Type B pancreatic cell (in vitro differentiated cells): ENCODE results near the gene PTPN23. TPM values are rescaled to one million over a fixed set of nuclear protein-coding genes. Genes with fewer than 3 reads are reported as not detected.
A peak's percentile ranks its signal among the peaks of the same experiment; 100 is the strongest.

Experiments
- DNase-seq: peaks from one replicate; pipeline ENCODE4 v3.0.0; 2021; ENCODE audit warnings: mixed read lengths; ENCODE audit not compliant: unreplicated experiment; ENCODE audit errors: extremely low spot score
- H3K27ac Mint-ChIP-seq: 2 replicates; pipeline ENCODE4 v1.8.0; 2021; ENCODE audit warnings: mild to moderate bottlenecking, mixed read lengths
- H3K27me3 Mint-ChIP-seq: 2 replicates; pipeline ENCODE4 v1.8.0; 2021; ENCODE audit warnings: mixed read lengths
- H3K36me3 Mint-ChIP-seq: 2 replicates; pipeline ENCODE4 v1.8.0; 2021; ENCODE audit warnings: mixed read lengths
- H3K4me1 Mint-ChIP-seq: one replicate; pipeline ENCODE4 v1.8.0; 2021; ENCODE audit warnings: mixed read lengths; ENCODE audit not compliant: unreplicated experiment
- H3K4me3 Mint-ChIP-seq: 2 replicates; pipeline ENCODE4 v1.8.0; 2021; ENCODE audit warnings: mild to moderate bottlenecking, mixed read lengths
- H3K9me3 Mint-ChIP-seq: 2 replicates; pipeline ENCODE4 v1.8.0; 2021; ENCODE audit warnings: mixed read lengths
- CTCF ChIP-seq: fragments of 200-600 bp; sonication (generic); conservative IDR thresholded peaks from 2 replicates; pipeline ENCODE4 v1.5.0; 2021; ENCODE audit warnings: antibody characterized with exemption, mild to moderate bottlenecking
- long read RNA-seq: library from polyadenylated mRNA; unstranded; transcript quantifications from one replicate; pipeline ENCODE4 v2.0.0, GENCODE V29; 2020
- total RNA-seq: library from RNA; stranded (reverse); gene quantifications from 2 replicates; pipeline ENCODE4 v1.2.1, GENCODE V29; 2021; ENCODE audit warnings: low replicate concordance

PTPN23 gene
- total RNA-seq, result 52.5 and 54.1 TPM in 2 replicates
- long read RNA-seq, partial matches to known transcripts, result 1 of 1 reads
- long read RNA-seq, other reads (novel, unspliced or antisense), result 0 of 1 reads

GRCh38 chr3:47380601-47381316, at the start of gene PTPN23:
Gene PTPN23 (plus strand): TSS chr3:47381021. CDS start chr3:47381097, 76 bp downstream.
- peak; percentile 100 for DNase-seq
- Mint-ChIP-seq H3K36me3 (peaks cover 12% of the 10 kb centered on the region), H3K27ac (peak within 1 kb of the TSS; percentile 100), H3K4me3 (peak within 1 kb of the TSS; percentile 100), H3K27me3 (no peaks in the 10 kb centered on the region), H3K9me3 (no peaks in the 10 kb centered on the region), H3K4me1 (peaks cover 31% of the 10 kb centered on the region)
- TF ChIP-seq CTCF, result no peak

GRCh38 chr3:47333907-47334306, 46.9 kb upstream of the PTPN23 start:
- Mint-ChIP-seq H3K27me3 (no peaks in the 10 kb centered on the region), H3K9me3 (no peaks in the 10 kb centered on the region), H3K4me3 (no peak overlapping the region), H3K4me1 (no peaks in the 10 kb centered on the region), H3K36me3 (peaks cover 22% of the 10 kb centered on the region), H3K27ac (peak overlapping the region; percentile 51)
- TF ChIP-seq CTCF, result no peak
- DNase-seq, result no peak

- TF ChIP-seq CTCF, result no peak
- H3K36me3 Mint-ChIP-seq, result peaks cover 26% of the 10 kb centered on the region
- no peak overlapping the region for H3K4me3 Mint-ChIP-seq
- H3K9me3 Mint-ChIP-seq, result no peaks in the 10 kb centered on the region
- H3K4me1 Mint-ChIP-seq, result no peaks in the 10 kb centered on the region
- no peak overlapping the region for H3K27ac Mint-ChIP-seq
- DNase-seq, result no peak
- H3K27me3 Mint-ChIP-seq, result no peaks in the 10 kb centered on the region
Measured at GRCh38 chr3:47337656-47338055, 43.2 kb upstream of the PTPN23 start.

GRCh38 chr3:47339951-47340350, 40.9 kb upstream of the PTPN23 start:
- H3K9me3 Mint-ChIP-seq, result no peaks in the 10 kb centered on the region
- no peaks in the 10 kb centered on the region for H3K27me3 Mint-ChIP-seq
- no peaks in the 10 kb centered on the region for H3K4me1 Mint-ChIP-seq
- TF ChIP-seq CTCF, result no peak
- DNase-seq, result no peak
- peak overlapping the region; percentile 19 for H3K27ac Mint-ChIP-seq
- H3K4me3 Mint-ChIP-seq, result no peak overlapping the region
- peaks cover 22% of the 10 kb centered on the region for H3K36me3 Mint-ChIP-seq

GRCh38 chr3:47340866-47341265, 40.0 kb upstream of the PTPN23 start:
- H3K4me1 Mint-ChIP-seq, result no peaks in the 10 kb centered on the region
- H3K9me3 Mint-ChIP-seq, result no peaks in the 10 kb centered on the region
- no peak overlapping the region for H3K27ac Mint-ChIP-seq
- DNase-seq, result no peak
- no peaks in the 10 kb centered on the region for H3K27me3 Mint-ChIP-seq
- no peak overlapping the region for H3K4me3 Mint-ChIP-seq
- no peak for TF ChIP-seq CTCF
- peaks cover 28% of the 10 kb centered on the region for H3K36me3 Mint-ChIP-seq
